Smooth muscle cell (in vitro differentiated cells): ENCODE results near the gene SDF2. TPM values are rescaled to one million over a fixed set of nuclear protein-coding genes. Genes with fewer than 3 reads are reported as not detected.

ENCODE experiments used
- DNase-seq: peaks from one replicate; lab custom pipeline; 2025; ENCODE audit not compliant: unreplicated experiment; lab: John Stamatoyannopoulos, UW
- H2AFZ ChIP-seq: fragments of 200-600 bp; sonication (generic); 2 replicates; pipeline ENCODE4 v1.6.0; 2016; ENCODE audit warnings: antibody characterized with exemption, low read depth, mild to moderate bottlenecking
- H3F3A ChIP-seq: fragments of 200-600 bp; sonication (generic); 2 replicates; pipeline ENCODE4 v1.6.0; 2017; ENCODE audit warnings: antibody characterized with exemption, low read depth
- H3K27ac ChIP-seq: fragments of 200-600 bp; sonication (generic); 2 replicates; pipeline ENCODE4 v1.5.1; 2016; ENCODE audit warnings: low read depth, mild to moderate bottlenecking
- H3K27me3 ChIP-seq: fragments of 200-600 bp; sonication (generic); 2 replicates; pipeline ENCODE4 v1.6.1; 2016; ENCODE audit warnings: low read depth, mild to moderate bottlenecking
- H3K36me3 ChIP-seq: fragments of 200-600 bp; sonication (generic); 2 replicates; pipeline ENCODE4 v1.5.1; 2016; ENCODE audit warnings: low read depth
- H3K4me1 ChIP-seq: fragments of 200-600 bp; sonication (generic); 2 replicates; pipeline ENCODE4 v1.5.1; 2016; ENCODE audit warnings: low read depth
- H3K4me2 ChIP-seq: fragments of 200-600 bp; sonication (generic); 2 replicates; pipeline ENCODE4 v1.6.0; 2016; ENCODE audit warnings: mild to moderate bottlenecking
- H3K4me3 ChIP-seq: fragments of 200-600 bp; sonication (generic); 2 replicates; pipeline ENCODE4 v1.5.1; 2016; ENCODE audit warnings: mild to moderate bottlenecking
- H3K79me2 ChIP-seq: fragments of 200-600 bp; sonication (generic); 2 replicates; pipeline ENCODE4 v1.6.0; 2016; ENCODE audit warnings: low read depth, mild to moderate bottlenecking
- H3K9ac ChIP-seq: fragments of 200-600 bp; sonication (generic); 2 replicates; pipeline ENCODE4 v1.6.0; 2016; ENCODE audit warnings: low read depth
- H3K9me3 ChIP-seq: fragments of 200-600 bp; sonication (generic); replicated peaks from 2 replicates; pipeline ENCODE4 v1.5.1; 2016; ENCODE audit warnings: low read depth
- H4K20me1 ChIP-seq: fragments of 200-600 bp; sonication (generic); 2 replicates; pipeline ENCODE4 v1.6.0; 2016; ENCODE audit warnings: low read depth
- WGBS: methylation state at CpG from one replicate; pipeline ENCODE4 v1.1.7; 2016; ENCODE audit warnings: low lambda C conversion rate; 5-methylcytosine and 5-hydroxymethylcytosine counted together
- polyA plus RNA-seq: library from polyadenylated mRNA; unstranded; fragments of >200 nt; fragmentation: Nextera tagmentation; extraction: Ambion mirVana; gene quantifications from 2 replicates; pipeline ENCODE4 v1.2.1, GENCODE V29; 2016
- total RNA-seq: library from RNA; depleted of rRNA; stranded (reverse); fragments of >200 nt; gene quantifications from 2 replicates; pipeline ENCODE4 v1.2.3, GENCODE V29; 2014
- TF ChIP-seq, protein P1 (sequence below): fragments of 200-600 bp; sonication (generic); IDR thresholded peaks from 2 replicates; pipeline ENCODE4 v1.5.1; 2017; ENCODE audit warnings: borderline replicate concordance, mild to moderate bottlenecking, antibody characterized with exemption; ENCODE audit not compliant: insufficient read depth, poor library complexity, severe bottlenecking

SDF2 gene
- total and polyA plus RNA-seq, 2 experiments from 2014 or later = 88.6 to 96.5 TPM

GRCh38 chr17:28618464-28618863, 43.2 kb downstream of the SDF2 start:
- no peak overlapping the region for H3K4me2 ChIP-seq
- H3K4me3 ChIP-seq = no peak overlapping the region
- no peaks in the 10 kb centered on the region for H3K4me1 ChIP-seq
- H3K36me3 ChIP-seq = peaks cover 46% of the 10 kb centered on the region
- H3F3A ChIP-seq = no peaks in the 10 kb centered on the region
- no peak for DNase-seq
- H3K9me3 ChIP-seq = no peaks in the 10 kb centered on the region
- H3K79me2 ChIP-seq = no peaks in the 10 kb centered on the region
- 96% methylated on average over 3 of the region's 3 CpGs for WGBS
- TF ChIP-seq, protein P1, sequence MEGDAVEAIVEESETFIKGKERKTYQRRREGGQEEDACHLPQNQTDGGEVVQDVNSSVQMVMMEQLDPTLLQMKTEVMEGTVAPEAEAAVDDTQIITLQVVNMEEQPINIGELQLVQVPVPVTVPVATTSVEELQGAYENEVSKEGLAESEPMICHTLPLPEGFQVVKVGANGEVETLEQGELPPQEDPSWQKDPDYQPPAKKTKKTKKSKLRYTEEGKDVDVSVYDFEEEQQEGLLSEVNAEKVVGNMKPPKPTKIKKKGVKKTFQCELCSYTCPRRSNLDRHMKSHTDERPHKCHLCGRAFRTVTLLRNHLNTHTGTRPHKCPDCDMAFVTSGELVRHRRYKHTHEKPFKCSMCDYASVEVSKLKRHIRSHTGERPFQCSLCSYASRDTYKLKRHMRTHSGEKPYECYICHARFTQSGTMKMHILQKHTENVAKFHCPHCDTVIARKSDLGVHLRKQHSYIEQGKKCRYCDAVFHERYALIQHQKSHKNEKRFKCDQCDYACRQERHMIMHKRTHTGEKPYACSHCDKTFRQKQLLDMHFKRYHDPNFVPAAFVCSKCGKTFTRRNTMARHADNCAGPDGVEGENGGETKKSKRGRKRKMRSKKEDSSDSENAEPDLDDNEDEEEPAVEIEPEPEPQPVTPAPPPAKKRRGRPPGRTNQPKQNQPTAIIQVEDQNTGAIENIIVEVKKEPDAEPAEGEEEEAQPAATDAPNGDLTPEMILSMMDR = no peak
- no peak overlapping the region for H3K9ac ChIP-seq
- H4K20me1 ChIP-seq = no peaks in the 10 kb centered on the region
- no peak overlapping the region for H3K27ac ChIP-seq
- no peak overlapping the region for H2AFZ ChIP-seq
- no peaks in the 10 kb centered on the region for H3K27me3 ChIP-seq

DNA sequence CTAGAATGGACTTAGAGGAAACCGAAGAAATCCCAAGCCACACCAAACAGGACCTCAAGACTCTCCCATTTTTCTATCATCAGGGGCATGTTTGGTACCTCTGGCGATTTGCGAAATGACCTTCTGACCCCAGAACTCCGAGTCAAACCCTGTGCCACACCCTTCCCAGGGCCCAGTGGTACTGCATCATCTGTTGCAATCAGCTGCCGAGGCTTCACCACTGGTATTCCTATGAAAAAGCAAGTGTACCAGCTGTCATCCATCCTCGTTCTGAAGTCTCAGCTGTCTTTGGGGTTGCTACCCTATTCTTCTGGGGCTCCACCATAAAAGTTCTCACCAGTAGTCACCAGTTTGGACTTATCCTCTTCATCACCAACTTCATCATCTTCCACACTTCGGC, 45.4 kb downstream of the SDF2 start:
- H3K9me3 ChIP-seq = no peaks in the 10 kb centered on the region
- H3K36me3 ChIP-seq = peaks cover 41% of the 10 kb centered on the region
- no peaks in the 10 kb centered on the region for H3F3A ChIP-seq
- H3K27ac ChIP-seq = no peak overlapping the region
- H3K4me1 ChIP-seq = no peaks in the 10 kb centered on the region
- H3K4me2 ChIP-seq = no peak overlapping the region
- H3K79me2 ChIP-seq = no peaks in the 10 kb centered on the region
- no peak for DNase-seq
- 96% methylated on average over 7 of the region's 7 CpGs for WGBS
- H2AFZ ChIP-seq = no peak overlapping the region
- TF ChIP-seq, protein P1 = no peak
- no peak overlapping the region for H3K9ac ChIP-seq
- no peaks in the 10 kb centered on the region for H4K20me1 ChIP-seq
- no peaks in the 10 kb centered on the region for H3K27me3 ChIP-seq
- H3K4me3 ChIP-seq = no peak overlapping the region

DNA sequence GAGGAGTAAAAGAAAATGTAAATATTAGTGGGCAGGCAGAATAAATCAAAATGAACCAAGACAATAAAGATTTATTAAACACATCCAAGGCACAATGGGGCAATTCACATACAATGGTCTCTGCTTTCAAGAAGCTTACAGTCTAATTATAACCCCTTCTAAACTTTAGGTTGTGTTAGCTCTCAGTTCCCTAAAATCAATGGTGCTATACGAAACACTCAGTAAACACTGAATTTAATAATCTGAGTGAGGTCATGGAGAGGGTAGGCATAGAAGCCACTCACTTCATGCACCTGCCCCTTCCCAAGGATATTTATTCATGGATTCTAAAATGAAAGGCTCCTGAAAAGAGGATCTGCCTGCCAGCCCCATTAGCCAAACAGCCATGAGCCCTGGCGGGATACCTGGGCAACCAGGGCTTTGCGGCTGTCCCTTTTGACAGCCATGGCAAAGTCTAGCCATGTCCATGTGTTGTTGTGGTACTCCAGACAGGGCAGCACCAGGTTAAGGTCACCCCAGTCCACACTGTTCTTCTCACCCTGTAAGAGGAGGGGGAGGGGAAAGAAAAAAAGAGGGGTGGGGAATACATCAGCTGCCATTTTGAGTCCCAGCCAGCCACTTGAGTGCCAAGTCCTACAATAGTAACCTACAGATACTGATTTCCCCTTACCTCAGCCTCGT, 46.3 kb downstream of the SDF2 start:
- Histone ChIP-seq H2AFZ (no peak overlapping the region), H3K9me3 (no peaks in the 10 kb centered on the region), H4K20me1 (no peaks in the 10 kb centered on the region), H3K4me1 (no peaks in the 10 kb centered on the region), H3K27ac (no peak overlapping the region), H3K4me3 (no peak overlapping the region), H3K36me3 (peaks cover 33% of the 10 kb centered on the region), H3K4me2 (no peak overlapping the region), H3K27me3 (no peaks in the 10 kb centered on the region), H3K79me2 (no peaks in the 10 kb centered on the region), H3F3A (no peaks in the 10 kb centered on the region), H3K9ac (no peak overlapping the region)
- TF ChIP-seq, protein P1 = no peak
- WGBS = 95% methylated on average over 4 of the region's 4 CpGs
- no peak for DNase-seq

- H3K9ac ChIP-seq = no peak within 1 kb of the TSS
- H3K27me3 ChIP-seq = no peaks in the 10 kb centered on the region
- peaks cover 19% of the 10 kb centered on the region for H3K36me3 ChIP-seq
- H3K4me3 ChIP-seq = no peak within 1 kb of the TSS
- H3F3A ChIP-seq = no peaks in the 10 kb centered on the region
- no peak for DNase-seq
- no peaks in the 10 kb centered on the region for H3K4me1 ChIP-seq
- TF ChIP-seq, protein P1 = no peak
- no peak within 1 kb of the TSS for H3K4me2 ChIP-seq
- no peak within 1 kb of the TSS for H3K27ac ChIP-seq
- no peaks in the 10 kb centered on the region for H4K20me1 ChIP-seq
- WGBS = 95% methylated on average over 5 of the region's 5 CpGs
- H2AFZ ChIP-seq = no peak within 1 kb of the TSS
- H3K79me2 ChIP-seq = no peaks in the 10 kb centered on the region
- H3K9me3 ChIP-seq = no peaks in the 10 kb centered on the region
Observed at GRCh38 chr17:28613931-28614381, 47.8 kb downstream of the SDF2 start, which contains the start of gene RSKR. Gene RSKR (minus strand): TSS chr17:28614185. CDS start chr17:28614161, 24 bp downstream.
